ENCODE results near the gene FHIT.
"Not testable (repeated sequence)": the region's sequence is repeated elsewhere in the genome, so short reads cannot be mapped to it uniquely, and the experiment has no call there.

FHIT gene

GRCh38 chr3:60698117-60698516 is 553.1 kb downstream of the FHIT start:
- Histone ChIP-seq H3K36me3 (ENCODE audit: control insufficient read depth in 1 of 2, insufficient read depth in 2 of 2, low read length in 2 of 2) (no peaks in the 10 kb centered on the region), H3K4me1 (ENCODE audit: control insufficient read depth in 1 of 2, insufficient read depth in 2 of 2, low read length in 2 of 2) (no peaks in the 10 kb centered on the region), H3K4me3 (ENCODE audit: low read depth in 1 of 2, low read length in 2 of 2) (no peak overlapping the region), H3K27ac (ENCODE audit: low read depth, low read length) (no peak overlapping the region), H3K9me3 (ENCODE audit: control insufficient read depth in 1 of 2, low read length in 2 of 2) (no peaks in the 10 kb centered on the region), H3K9ac (ENCODE audit: low read depth in 1 of 2, low read length in 2 of 2) (no peak overlapping the region), H3K27me3 (ENCODE audit: control insufficient read depth in 1 of 2, insufficient read depth in 2 of 2, low read length in 2 of 2) (no peaks in the 10 kb centered on the region)

- H3K27me3 ChIP-seq (ENCODE audit: control insufficient read depth in 1 of 2, insufficient read depth in 2 of 2, low read length in 2 of 2): no peaks in the 10 kb centered on the region
- H3K4me3 ChIP-seq (ENCODE audit: low read depth in 1 of 2, low read length in 2 of 2): no peak overlapping the region
- H3K9me3 ChIP-seq (ENCODE audit: control insufficient read depth in 1 of 2, low read length in 2 of 2): no peaks in the 10 kb centered on the region
- no peaks in the 10 kb centered on the region for H3K4me1 ChIP-seq (ENCODE audit: control insufficient read depth in 1 of 2, insufficient read depth in 2 of 2, low read length in 2 of 2)
- H3K36me3 ChIP-seq (ENCODE audit: control insufficient read depth in 1 of 2, insufficient read depth in 2 of 2, low read length in 2 of 2): no peaks in the 10 kb centered on the region
- no peak overlapping the region for H3K9ac ChIP-seq (ENCODE audit: low read depth in 1 of 2, low read length in 2 of 2)
- H3K27ac ChIP-seq (ENCODE audit: low read depth, low read length): no peak overlapping the region
Observed at GRCh38 chr3:60697132-60697531, 554.1 kb downstream of the FHIT start.

GRCh38 chr3:60696428-60697125 is 554.7 kb downstream of the FHIT start:
- H3K9me3 ChIP-seq (ENCODE audit: control insufficient read depth in 1 of 2, low read length in 2 of 2): no peaks in the 10 kb centered on the region
- no peaks in the 10 kb centered on the region for H3K27me3 ChIP-seq (ENCODE audit: control insufficient read depth in 1 of 2, insufficient read depth in 2 of 2, low read length in 2 of 2)
- no peaks in the 10 kb centered on the region for H3K36me3 ChIP-seq (ENCODE audit: control insufficient read depth in 1 of 2, insufficient read depth in 2 of 2, low read length in 2 of 2)
- no peak overlapping the region for H3K4me3 ChIP-seq (ENCODE audit: low read depth in 1 of 2, low read length in 2 of 2)
- no peak overlapping the region for H3K9ac ChIP-seq (ENCODE audit: low read depth in 1 of 2, low read length in 2 of 2)
- H3K27ac ChIP-seq (ENCODE audit: low read depth, low read length): no peak overlapping the region
- no peaks in the 10 kb centered on the region for H3K4me1 ChIP-seq (ENCODE audit: control insufficient read depth in 1 of 2, insufficient read depth in 2 of 2, low read length in 2 of 2)

- Histone ChIP-seq H3K36me3 (ENCODE audit: control insufficient read depth in 1 of 2, insufficient read depth in 2 of 2, low read length in 2 of 2) (no peaks in the 10 kb centered on the region), H3K4me3 (ENCODE audit: low read depth in 1 of 2, low read length in 2 of 2) (no peak overlapping the region), H3K9me3 (ENCODE audit: control insufficient read depth in 1 of 2, low read length in 2 of 2) (no peaks in the 10 kb centered on the region), H3K9ac (ENCODE audit: low read depth in 1 of 2, low read length in 2 of 2) (no peak overlapping the region), H3K27ac (ENCODE audit: low read depth, low read length) (no peak overlapping the region), H3K27me3 (ENCODE audit: control insufficient read depth in 1 of 2, insufficient read depth in 2 of 2, low read length in 2 of 2) (no peaks in the 10 kb centered on the region), H3K4me1 (ENCODE audit: control insufficient read depth in 1 of 2, insufficient read depth in 2 of 2, low read length in 2 of 2) (peaks cover 4 to 15% of the 10 kb centered on the region in 2 donors)
Observed at GRCh38 chr3:60675424-60675823, 575.8 kb downstream of the FHIT start.

- no peaks in the 10 kb centered on the region for H3K27me3 ChIP-seq (ENCODE audit: control insufficient read depth in 1 of 2, insufficient read depth in 2 of 2, low read length in 2 of 2)
- H3K9me3 ChIP-seq (ENCODE audit: control insufficient read depth in 1 of 2, low read length in 2 of 2): no peaks in the 10 kb centered on the region
- H3K9ac ChIP-seq (ENCODE audit: low read depth in 1 of 2, low read length in 2 of 2): no peak overlapping the region
- no peaks in the 10 kb centered on the region for H3K36me3 ChIP-seq (ENCODE audit: control insufficient read depth in 1 of 2, insufficient read depth in 2 of 2, low read length in 2 of 2)
- H3K27ac ChIP-seq (ENCODE audit: low read depth, low read length): no peak overlapping the region
- H3K4me3 ChIP-seq (ENCODE audit: low read depth in 1 of 2, low read length in 2 of 2): no peak overlapping the region
- peaks cover 4 to 15% of the 10 kb centered on the region in 2 donors for H3K4me1 ChIP-seq (ENCODE audit: control insufficient read depth in 1 of 2, insufficient read depth in 2 of 2, low read length in 2 of 2)
Observed at GRCh38 chr3:60674870-60675269, 576.4 kb downstream of the FHIT start.

GRCh38 chr3:60673123-60673522 is 578.1 kb downstream of the FHIT start:
- peaks cover 4 to 15% of the 10 kb centered on the region in 2 donors for H3K4me1 ChIP-seq (ENCODE audit: control insufficient read depth in 1 of 2, insufficient read depth in 2 of 2, low read length in 2 of 2)
- no peaks in the 10 kb centered on the region for H3K36me3 ChIP-seq (ENCODE audit: control insufficient read depth in 1 of 2, insufficient read depth in 2 of 2, low read length in 2 of 2)
- H3K4me3 ChIP-seq (ENCODE audit: low read depth in 1 of 2, low read length in 2 of 2): no peak overlapping the region
- no peaks in the 10 kb centered on the region for H3K27me3 ChIP-seq (ENCODE audit: control insufficient read depth in 1 of 2, insufficient read depth in 2 of 2, low read length in 2 of 2)
- H3K27ac ChIP-seq (ENCODE audit: low read depth, low read length): no peak overlapping the region
- H3K9ac ChIP-seq (ENCODE audit: low read depth in 1 of 2, low read length in 2 of 2): no peak overlapping the region
- H3K9me3 ChIP-seq (ENCODE audit: control insufficient read depth in 1 of 2, low read length in 2 of 2): peaks cover 0 to 3% of the 10 kb centered on the region in 2 donors

- not testable (repeated sequence) for H3K27me3 ChIP-seq (ENCODE audit: control insufficient read depth in 1 of 2, insufficient read depth in 2 of 2, low read length in 2 of 2); H3K9me3 ChIP-seq (ENCODE audit: control insufficient read depth in 1 of 2, low read length in 2 of 2); H3K9ac ChIP-seq (ENCODE audit: low read depth in 1 of 2, low read length in 2 of 2); H3K4me3 ChIP-seq (ENCODE audit: low read depth in 1 of 2, low read length in 2 of 2); H3K36me3 ChIP-seq (ENCODE audit: control insufficient read depth in 1 of 2, insufficient read depth in 2 of 2, low read length in 2 of 2); H3K27ac ChIP-seq (ENCODE audit: low read depth, low read length)
- H3K4me1 ChIP-seq (ENCODE audit: control insufficient read depth in 1 of 2, insufficient read depth in 2 of 2, low read length in 2 of 2): peaks cover 4 to 15% of the 10 kb centered on the region in 2 donors
Observed at GRCh38 chr3:60672337-60672736, 578.9 kb downstream of the FHIT start.

- no peak overlapping the region for H3K9ac ChIP-seq (ENCODE audit: low read depth in 1 of 2, low read length in 2 of 2)
- H3K4me3 ChIP-seq (ENCODE audit: low read depth in 1 of 2, low read length in 2 of 2): no peak overlapping the region
- H3K27me3 ChIP-seq (ENCODE audit: control insufficient read depth in 1 of 2, insufficient read depth in 2 of 2, low read length in 2 of 2): no peaks in the 10 kb centered on the region
- no peak overlapping the region for H3K27ac ChIP-seq (ENCODE audit: low read depth, low read length)
- H3K9me3 ChIP-seq (ENCODE audit: control insufficient read depth in 1 of 2, low read length in 2 of 2): peaks cover 0 to 3% of the 10 kb centered on the region in 2 donors
- peaks cover under 1 to 2% of the 10 kb centered on the region in 2 donors for H3K4me1 ChIP-seq (ENCODE audit: control insufficient read depth in 1 of 2, insufficient read depth in 2 of 2, low read length in 2 of 2)
- H3K36me3 ChIP-seq (ENCODE audit: control insufficient read depth in 1 of 2, insufficient read depth in 2 of 2, low read length in 2 of 2): no peaks in the 10 kb centered on the region
Observed at GRCh38 chr3:60669636-60670035, 581.6 kb downstream of the FHIT start.

- no peaks in the 10 kb centered on the region for H3K36me3 ChIP-seq (ENCODE audit: control insufficient read depth in 1 of 2, insufficient read depth in 2 of 2, low read length in 2 of 2)
- H3K4me1 ChIP-seq (ENCODE audit: control insufficient read depth in 1 of 2, insufficient read depth in 2 of 2, low read length in 2 of 2): no peaks in the 10 kb centered on the region
- no peak overlapping the region for H3K4me3 ChIP-seq (ENCODE audit: low read depth in 1 of 2, low read length in 2 of 2)
- peaks cover 0 to 4% of the 10 kb centered on the region in 2 donors for H3K9me3 ChIP-seq (ENCODE audit: control insufficient read depth in 1 of 2, low read length in 2 of 2)
- no peak overlapping the region for H3K9ac ChIP-seq (ENCODE audit: low read depth in 1 of 2, low read length in 2 of 2)
- H3K27ac ChIP-seq (ENCODE audit: low read depth, low read length): no peak overlapping the region
- no peaks in the 10 kb centered on the region for H3K27me3 ChIP-seq (ENCODE audit: control insufficient read depth in 1 of 2, insufficient read depth in 2 of 2, low read length in 2 of 2)
Observed at GRCh38 chr3:60660026-60660425, 591.2 kb downstream of the FHIT start.

- H3K36me3 ChIP-seq (ENCODE audit: control insufficient read depth in 1 of 2, insufficient read depth in 2 of 2, low read length in 2 of 2): no peaks in the 10 kb centered on the region
- no peak overlapping the region for H3K27ac ChIP-seq (ENCODE audit: low read depth, low read length)
- H3K9ac ChIP-seq (ENCODE audit: low read depth in 1 of 2, low read length in 2 of 2): no peak overlapping the region
- no peak overlapping the region for H3K4me3 ChIP-seq (ENCODE audit: low read depth in 1 of 2, low read length in 2 of 2)
- H3K27me3 ChIP-seq (ENCODE audit: control insufficient read depth in 1 of 2, insufficient read depth in 2 of 2, low read length in 2 of 2): no peaks in the 10 kb centered on the region
- H3K4me1 ChIP-seq (ENCODE audit: control insufficient read depth in 1 of 2, insufficient read depth in 2 of 2, low read length in 2 of 2): no peaks in the 10 kb centered on the region
- H3K9me3 ChIP-seq (ENCODE audit: control insufficient read depth in 1 of 2, low read length in 2 of 2): peaks cover 0 to 4% of the 10 kb centered on the region in 2 donors
Observed at GRCh38 chr3:60659098-60659497, 592.2 kb downstream of the FHIT start.

Data from duodenal mucosa (tissue), 2 donors.